IMR-90 (cell line): ENCODE results near the gene SKP1. TPM values are rescaled to one million over a fixed set of nuclear protein-coding genes. Genes with fewer than 3 reads are reported as not detected.

ENCODE experiments used
- ATAC-seq: fragments of 200-7000 bp; cut with Tn5 transposase; 2 replicates; pipeline ENCODE4 v1.9.1; 2020; ENCODE audit warnings: low read depth, mild to moderate bottlenecking, moderate library complexity
- BruUV-seq: library from RNA; stranded (reverse); fragments of 400-500 nt; replicated peaks from 2 replicates; lab custom pipeline; 2021; lab: Mats Ljungman, UMichigan
- CTCF ChIA-PET: fragments of 300-600 bp; formaldehyde crosslinking; extraction: SDS; loops from one replicate; lab custom pipeline; 2021; ENCODE audit warnings: antibody characterized with exemption; lab: Yijun Ruan, JAX
- POLR2A ChIA-PET: fragments of 300-600 bp; sonication (Branson Sonifier 250); formaldehyde crosslinking; loops from one replicate; lab custom pipeline; 2022; ENCODE audit warnings: antibody characterized with exemption; ENCODE audit not compliant: unreplicated experiment; lab: Charles Lee
- DNase-seq: peaks from one replicate; pipeline ENCODE4 v3.0.0; 2013
- H2AFZ ChIP-seq: replicated peaks from 2 replicates; pipeline ENCODE3; 2013; ENCODE audit warnings: low read length, mild to moderate bottlenecking; ENCODE audit not compliant: poor library complexity
- H2AK5ac ChIP-seq: 2 replicates; pipeline ENCODE4 v1.6.1; 2013; ENCODE audit warnings: low read depth, low read length, inconsistent platforms
- H2AK9ac ChIP-seq: replicated peaks from 2 replicates; pipeline ENCODE3; 2013; ENCODE audit warnings: mild to moderate bottlenecking, low read depth, low read length, moderate library complexity; ENCODE audit not compliant: poor library complexity
- H2BK120ac ChIP-seq: 2 replicates; pipeline ENCODE4 v1.6.1; 2013; ENCODE audit warnings: low read depth, low read length, inconsistent platforms
- H2BK15ac ChIP-seq: 3 replicates; pipeline ENCODE4 v1.6.1; 2013; ENCODE audit warnings: low read depth, low read length, inconsistent platforms
- H2BK20ac ChIP-seq: 2 replicates; pipeline ENCODE4 v1.6.1; 2013; ENCODE audit warnings: low read depth, mild to moderate bottlenecking, inconsistent platforms, low read length, moderate library complexity
- H2BK5ac ChIP-seq: 2 replicates; pipeline ENCODE4 v1.6.1; 2013; ENCODE audit warnings: mild to moderate bottlenecking, low read depth, low read length, inconsistent platforms; ENCODE audit not compliant: poor library complexity, severe bottlenecking
- H3K14ac ChIP-seq: replicated peaks from 2 replicates; pipeline ENCODE4 v1.6.1; 2013; ENCODE audit warnings: low read depth, low read length, inconsistent platforms
- H3K18ac ChIP-seq: 2 replicates; pipeline ENCODE4 v1.6.1; 2013; ENCODE audit warnings: low read depth, low read length, control low read depth
- H3K23ac ChIP-seq: 2 replicates; pipeline ENCODE4 v1.6.1; 2013; ENCODE audit warnings: low read depth, low read length, inconsistent platforms
- H3K27ac ChIP-seq: 2 replicates; pipeline ENCODE4 v1.5.1; 2013; ENCODE audit warnings: mild to moderate bottlenecking, control low read depth, low read length; ENCODE audit not compliant: insufficient read depth
- H3K27me3 ChIP-seq: 2 replicates; pipeline ENCODE4 v1.6.1; 2013; ENCODE audit warnings: low read length; ENCODE audit not compliant: control insufficient read depth, insufficient read depth
- H3K36me3 ChIP-seq: 2 replicates; pipeline ENCODE4 v1.6.1; 2013; ENCODE audit warnings: low read length, mixed read lengths; ENCODE audit not compliant: control insufficient read depth, insufficient read depth
- H3K4ac ChIP-seq: 2 replicates; pipeline ENCODE4 v1.6.1; 2013; ENCODE audit warnings: low read depth, low read length, inconsistent platforms
- H3K4me1 ChIP-seq: 2 replicates; pipeline ENCODE4 v1.6.1; 2013; ENCODE audit warnings: low read length, mixed read lengths; ENCODE audit not compliant: control insufficient read depth, insufficient read depth
- H3K4me2 ChIP-seq: 2 replicates; pipeline ENCODE4 v1.6.1; 2013; ENCODE audit warnings: low read depth, mild to moderate bottlenecking, control low read depth, low read length, moderate library complexity
- H3K4me3 ChIP-seq: 2 replicates; pipeline ENCODE4 v1.5.1; 2013; ENCODE audit warnings: low read depth, mild to moderate bottlenecking, control low read depth, low read length, moderate library complexity; ENCODE audit not compliant: insufficient read depth
- H3K56ac ChIP-seq: 2 replicates; pipeline ENCODE4 v1.6.1; 2013; ENCODE audit warnings: low read length, inconsistent platforms; ENCODE audit not compliant: insufficient read depth; ENCODE audit errors: extremely low read depth
- H3K79me1 ChIP-seq, 2 experiments: 2 replicates each; pipeline ENCODE4 v1.6.1; 2013; ENCODE audit warnings: low read length in 2 of 2, inconsistent platforms in 1 of 2, low read depth in 1 of 2
- H3K9ac ChIP-seq: 2 replicates; pipeline ENCODE4 v1.6.1; 2013; ENCODE audit warnings: low read depth, low read length, control low read depth
- H3K9me1 ChIP-seq: 2 replicates; pipeline ENCODE4 v1.6.1; 2013; ENCODE audit warnings: low read length, inconsistent platforms; ENCODE audit not compliant: insufficient read depth
- H3K9me3 ChIP-seq: 2 replicates; pipeline ENCODE4 v1.6.1; 2013; ENCODE audit warnings: low read length; ENCODE audit not compliant: control insufficient read depth, insufficient read depth
- H4K20me1 ChIP-seq: 2 replicates; pipeline ENCODE4 v1.6.1; 2013; ENCODE audit warnings: low read length, inconsistent platforms; ENCODE audit not compliant: insufficient read depth
- H4K5ac ChIP-seq: 2 replicates; pipeline ENCODE4 v1.6.1; 2013; ENCODE audit warnings: mild to moderate bottlenecking, low read depth, low read length, control low read depth
- H4K8ac ChIP-seq, 2 experiments: 2 replicates each; pipeline ENCODE4 v1.6.1; 2013; ENCODE audit warnings: low read depth in 2 of 2, low read length in 2 of 2, control low read depth in 1 of 2, inconsistent platforms in 1 of 2
- H4K91ac ChIP-seq: 2 replicates; pipeline ENCODE4 v1.6.1; 2013; ENCODE audit warnings: low read depth, low read length, inconsistent platforms; ENCODE audit not compliant: insufficient read depth
- CEBPB ChIP-seq: IDR thresholded peaks from 2 replicates; pipeline ENCODE4 v1.6.1; 2012; ENCODE audit warnings: low read depth, low read length, improper control_type of control experiment
- CHD1 ChIP-seq: IDR thresholded peaks from 2 replicates; pipeline ENCODE4 v1.6.1; 2012; ENCODE audit warnings: low read depth, low read length, improper control_type of control experiment
- CTCF ChIP-seq: conservative IDR thresholded peaks from 2 replicates; pipeline ENCODE4 v1.5.1; 2012; ENCODE audit warnings: mild to moderate bottlenecking, low read depth, low read length, improper control_type of control experiment
- ELK1 ChIP-seq: fragments of 150-350 bp; IDR thresholded peaks from 2 replicates; pipeline ENCODE4 v1.6.1; 2016; ENCODE audit warnings: low read depth, mild to moderate bottlenecking, low read length, moderate library complexity, borderline replicate concordance
- FOS ChIP-seq: fragments of 150-350 bp; IDR thresholded peaks from 2 replicates; pipeline ENCODE4 v1.6.1; 2016; ENCODE audit warnings: low read depth, low read length
- MAFK ChIP-seq: IDR thresholded peaks from 2 replicates; pipeline ENCODE4 v1.6.1; 2012; ENCODE audit warnings: low read depth, low read length, improper control_type of control experiment
- MAZ ChIP-seq: IDR thresholded peaks from 2 replicates; pipeline ENCODE4 v1.6.1; 2012; ENCODE audit warnings: low read depth, mild to moderate bottlenecking, low read length, improper control_type of control experiment, moderate library complexity, borderline replicate concordance
- MXI1 ChIP-seq: IDR thresholded peaks from 2 replicates; pipeline ENCODE4 v1.6.1; 2012; ENCODE audit warnings: low read depth, mild to moderate bottlenecking, low read length, moderate library complexity, borderline replicate concordance
- NFE2L2 ChIP-seq: fragments of 150-350 bp; IDR thresholded peaks from 2 replicates; pipeline ENCODE4 v1.6.1; 2016; ENCODE audit warnings: low read depth, mild to moderate bottlenecking, low read length
- POLR2A ChIP-seq: IDR thresholded peaks from 2 replicates; pipeline ENCODE4 v1.6.1; 2012; ENCODE audit warnings: mild to moderate bottlenecking, low read depth, low read length
- RAD21 ChIP-seq: IDR thresholded peaks from 2 replicates; pipeline ENCODE4 v1.6.1; 2012; ENCODE audit warnings: low read length, improper control_type of control experiment
- RCOR1 ChIP-seq: IDR thresholded peaks from 2 replicates; pipeline ENCODE4 v1.6.1; 2012; ENCODE audit warnings: mild to moderate bottlenecking, low read length, improper control_type of control experiment; ENCODE audit not compliant: insufficient replicate concordance
- RFX5 ChIP-seq: IDR thresholded peaks from 2 replicates; pipeline ENCODE4 v1.8.0; 2012; ENCODE audit warnings: low read depth, mild to moderate bottlenecking, low read length, moderate library complexity
- SMC3 ChIP-seq: fragments of 150-350 bp; IDR thresholded peaks from 2 replicates; pipeline ENCODE4 v1.6.1; 2016; ENCODE audit warnings: low read depth, mild to moderate bottlenecking, antibody characterized with exemption, low read length, moderate library complexity
- USF2 ChIP-seq: fragments of 150-350 bp; IDR thresholded peaks from 2 replicates; pipeline ENCODE4 v1.6.1; 2017; ENCODE audit warnings: mild to moderate bottlenecking, antibody characterized with exemption, low read length, low read depth
- WGBS, 2 experiments: methylation state at CpG; one replicate each; pipeline versions ENCODE4 v1.1.5 to v1.1.7; 2013; ENCODE audit warnings: missing lambda C conversion rate in 2 of 2; ENCODE audit not compliant: insufficient read length in 1 of 2; ENCODE audit errors: extremely low coverage in 2 of 2; 5-methylcytosine and 5-hydroxymethylcytosine counted together
- dilution Hi-C: fragments of 300-500 bp; cut with HindIII; formaldehyde crosslinking; loops from one replicate; pipeline ENCODE4 v1.14.3; 2018; ENCODE audit warnings: low sequenced_read_pairs; ENCODE audit not compliant: unreplicated experiment
- in situ Hi-C: fragments of 300-500 bp; cut with MboI; formaldehyde crosslinking; loops from 3 replicates; pipeline ENCODE4 v1.14.3; 2019; ENCODE audit warnings: low sequenced_read_pairs, inconsistent platforms, mixed read lengths
- intact Hi-C: fragments of 100-400 bp; cut with micrococcal nuclease; formaldehyde crosslinking; loops from 2 replicates; pipeline ENCODE4 v1.10.0; 2022
- polyA plus RNA-seq, 3 experiments: library from polyadenylated mRNA; depleted of rRNA; stranded (reverse); fragments of >200 nt; gene quantifications; 2 replicates each; pipeline ENCODE4 v1.2.3, GENCODE V29; 2012; ENCODE audit warnings: low replicate concordance in 1 of 3
- total RNA-seq: library from RNA; depleted of rRNA; stranded (reverse); fragments of >200 nt; gene quantifications from 2 replicates; pipeline ENCODE4 v1.2.3, GENCODE V29; 2012

Gene SKP1
- total and polyA plus RNA-seq, 2 of the 4 experiments (the other 2 are of a cell fraction) = 206 to 618 TPM

GRCh38 chr5:134203630-134204029 lies 26.9 kb upstream of the SKP1 start:
- H3K18ac ChIP-seq = no peak overlapping the region
- H2AFZ ChIP-seq = no peak overlapping the region
- no peak overlapping the region for H2BK120ac ChIP-seq
- peaks cover 9% of the 10 kb centered on the region; the same call in 1 of the 2 replicates for H3K9me1 ChIP-seq
- no peaks in the 10 kb centered on the region for H3K9me3 ChIP-seq
- DNase-seq = no peak
- no peak overlapping the region for H2AK5ac ChIP-seq
- H4K91ac ChIP-seq = no peak overlapping the region
- no peak overlapping the region for H2AK9ac ChIP-seq
- no peak for ATAC-seq
- H3K27me3 ChIP-seq = no peaks in the 10 kb centered on the region
- H3K79me1 ChIP-seq = peaks cover 20 to 62% of the 10 kb centered on the region in 2 experiments
- no peak overlapping the region for H2BK15ac ChIP-seq
- in situ Hi-C loops (no loop called here), intact Hi-C loops (no loop called here), dilution Hi-C loops (no loop called here)
- no peak overlapping the region for H2BK20ac ChIP-seq
- CTCF ChIA-PET = no interaction called here
- no peak overlapping the region for H3K14ac ChIP-seq
- 100% methylated on average over 1 of the region's 3 CpGs; no CpG with 5 or more reads in 1 of the 2 experiments for WGBS, 2 experiments
- H2BK5ac ChIP-seq = no peak overlapping the region
- no peak overlapping the region for H3K4me3 ChIP-seq
- no peak overlapping the region for H3K23ac ChIP-seq
- no TSS peak for BruUV-seq
- TF ChIP-seq SMC3 (no peak), ELK1 (no peak), CHD1 (no peak), USF2 (no peak), RAD21 (no peak), NFE2L2 (no peak), CEBPB (no peak), RFX5 (no peak), CTCF (no peak), MXI1 (no peak), POLR2A (no peak), MAFK (no peak), MAZ (no peak), FOS (no peak), RCOR1 (no peak)
- no peak overlapping the region for H4K5ac ChIP-seq
- no peak overlapping the region for H3K27ac ChIP-seq
- POLR2A ChIA-PET = no interaction called here
- no peak overlapping the region for H3K9ac ChIP-seq
- H4K20me1 ChIP-seq = peaks cover 67% of the 10 kb centered on the region
- no peak overlapping the region for H4K8ac ChIP-seq
- no peak overlapping the region for H3K4ac ChIP-seq
- no peaks in the 10 kb centered on the region for H3K4me1 ChIP-seq
- peaks cover 36% of the 10 kb centered on the region for H3K36me3 ChIP-seq
- no peak overlapping the region for H3K4me2 ChIP-seq
- no peak overlapping the region for H3K56ac ChIP-seq
